NCI-H2227 (cell line): Measurements from ENCODE around the gene LIG1.
"Not testable (repeated sequence)": the region's sequence is repeated elsewhere in the genome, so short reads cannot be mapped to it uniquely, and the experiment has no call there.

Experiments used
- DNase-seq: peaks from one replicate; lab custom pipeline; 2025; ENCODE audit not compliant: unreplicated experiment; lab: John Stamatoyannopoulos, UW

The LIG1 gene

DNA sequence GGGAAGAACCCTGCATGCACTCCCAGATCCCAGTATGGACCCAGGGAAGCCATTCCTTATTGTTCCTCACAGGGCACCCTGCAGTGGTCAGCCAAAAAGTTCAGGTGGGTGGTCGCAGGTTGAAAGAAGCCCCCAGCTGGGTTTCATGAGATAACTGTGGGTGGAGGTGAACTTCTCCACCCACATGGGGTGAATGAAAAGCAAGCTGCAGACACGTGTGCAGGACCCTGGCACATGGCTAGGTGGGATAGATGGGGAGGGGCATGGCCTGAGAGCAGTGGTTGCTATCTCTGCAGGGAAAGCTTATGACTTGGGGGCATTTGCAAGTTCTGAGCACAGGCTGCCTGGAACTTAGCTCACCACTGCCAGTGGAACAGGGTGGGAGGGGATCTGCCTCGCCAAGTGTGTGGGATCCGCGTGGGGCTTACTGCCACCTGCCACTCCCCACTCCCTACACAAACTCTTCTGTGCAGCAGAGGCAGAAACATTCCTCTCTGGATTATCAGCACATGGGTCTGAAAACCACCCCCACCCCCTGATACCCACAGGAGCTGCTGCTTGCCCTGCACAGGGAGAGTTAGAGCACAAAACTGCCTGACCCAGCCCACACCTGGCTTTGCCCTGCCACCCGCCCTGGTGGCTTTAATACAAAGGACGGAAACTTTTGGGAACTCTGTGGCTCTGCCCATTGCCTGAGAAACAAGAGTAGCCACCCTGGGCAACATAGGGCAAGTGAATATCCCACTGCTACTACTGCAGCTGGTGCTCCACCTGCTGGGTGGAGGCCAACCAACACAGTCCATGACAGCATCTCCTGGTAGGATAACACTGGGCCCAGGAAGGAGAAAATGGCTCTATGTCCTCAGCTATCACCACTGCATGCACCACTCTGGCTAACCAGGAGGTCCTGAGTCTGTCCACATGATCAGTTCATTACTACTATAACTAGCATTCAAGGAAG, 84.0 kb downstream of the LIG1 start:
- no peak for DNase-seq

DNA sequence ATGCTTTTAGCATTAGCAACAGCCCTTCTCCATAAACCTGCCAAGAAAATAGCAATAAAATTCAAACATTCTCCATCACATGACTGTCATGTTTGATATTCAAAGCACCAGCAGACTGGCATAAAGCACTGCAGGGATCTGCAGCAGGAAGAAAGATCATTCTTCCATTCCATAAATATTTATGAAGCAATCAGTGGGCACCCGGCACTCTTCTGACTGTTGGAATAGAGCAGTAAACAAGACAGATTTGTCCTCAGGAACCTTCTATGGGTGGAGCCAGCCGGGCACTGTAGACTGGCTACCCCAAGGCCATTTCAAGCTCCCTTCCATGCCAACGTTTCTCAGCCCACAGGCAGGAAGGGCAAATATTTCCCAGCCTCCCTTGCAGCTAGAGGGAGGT, 85.1 kb downstream of the LIG1 start:
- DNase-seq, result no peak

DNA sequence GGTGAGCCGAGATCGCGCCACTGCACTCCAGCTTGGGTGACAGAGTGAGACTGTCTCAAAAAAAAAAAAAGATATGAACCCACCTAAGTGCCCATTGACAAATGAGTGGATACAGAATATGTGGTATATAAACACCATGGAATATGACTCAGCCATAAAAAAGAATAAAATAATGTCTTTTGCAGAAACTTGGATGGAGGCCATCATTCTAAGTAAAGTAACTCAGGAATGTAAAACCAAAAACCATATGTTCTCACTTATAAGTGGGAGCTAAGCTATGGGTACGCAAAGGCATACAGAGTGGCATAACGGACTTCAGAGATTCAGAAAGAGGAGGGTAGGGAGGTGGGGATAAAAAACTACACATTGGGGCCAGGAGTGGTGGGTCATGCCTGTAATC, 89.0 kb downstream of the LIG1 start:
- DNase-seq, result no peak

DNA sequence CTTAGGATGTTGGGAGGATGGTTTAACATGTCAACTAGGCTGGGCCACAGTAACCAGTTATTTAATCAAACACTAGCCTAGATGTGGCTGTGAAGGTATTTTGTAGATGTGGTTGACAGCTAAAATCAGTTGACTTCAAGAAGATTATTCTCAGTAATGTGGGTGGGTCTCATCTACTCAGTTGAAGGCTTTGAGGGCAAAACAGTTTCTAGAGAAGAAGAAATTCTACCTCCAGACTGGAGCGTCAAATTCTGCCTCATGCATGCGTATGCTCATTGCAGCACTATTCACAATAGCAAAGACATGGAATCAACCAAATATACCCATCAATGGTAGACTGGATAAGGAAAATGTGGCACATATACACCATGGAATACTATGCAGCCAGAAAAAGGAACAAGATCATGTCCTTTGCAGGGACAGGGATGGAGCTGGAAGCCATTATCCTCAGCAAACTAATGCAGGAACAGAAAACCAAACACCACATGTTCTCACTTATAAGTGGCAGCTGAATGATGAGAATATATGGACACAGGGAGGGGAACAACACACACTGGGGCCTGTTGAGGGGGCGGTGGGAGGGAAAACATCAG, 99.9 kb downstream of the LIG1 start:
- DNase-seq, result not testable (repeated sequence)

DNA sequence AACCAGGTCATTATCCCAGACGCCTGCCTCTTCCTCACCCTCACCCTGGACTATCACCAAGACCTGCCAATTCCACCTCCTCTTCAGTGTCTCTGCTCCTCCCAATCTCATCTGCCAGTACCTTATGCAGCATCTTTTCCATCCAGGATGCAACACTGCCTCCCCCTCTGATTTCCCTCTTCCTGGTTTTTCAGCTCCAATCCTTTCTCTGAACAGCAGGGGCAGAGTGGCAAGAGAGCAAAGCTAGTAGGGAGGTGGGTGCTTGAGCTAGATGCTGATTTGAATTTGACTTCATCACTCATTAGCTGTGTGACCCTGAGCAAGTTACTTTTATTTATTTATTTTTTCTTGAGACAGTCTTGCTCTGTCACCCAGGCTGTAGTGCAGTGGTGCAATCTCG, 100.7 kb downstream of the LIG1 start:
- no peak for DNase-seq
